GM08714 (cell line): ENCODE data around the gene VWF.
"Not testable (repeated sequence)": the region's sequence is repeated elsewhere in the genome, so short reads cannot be mapped to it uniquely, and the experiment has no call there.

Experiments
- H3K4me3 ChIP-seq: fragments of 200-500 bp; sonication (Bioruptor generic); 2 replicates; pipeline ENCODE4 v1.5.1; 2014; ENCODE audit warnings: mild to moderate bottlenecking, low read length, inconsistent platforms
- ZNF274 ChIP-seq: IDR thresholded peaks from 2 replicates; pipeline ENCODE4 v1.6.1; 2012; ENCODE audit warnings: mild to moderate bottlenecking, low read depth, low read length

The VWF gene

GRCh38 chr12:6124411-6125309 lies at the start of gene VWF:
Gene VWF, minus strand, starts transcription at chr12:6124670. Its CDS starts 1,474 bp downstream, at chr12:6123196.
- TF ChIP-seq ZNF274: no peak
- H3K4me3 ChIP-seq: no peak within 1 kb of the TSS

DNA sequence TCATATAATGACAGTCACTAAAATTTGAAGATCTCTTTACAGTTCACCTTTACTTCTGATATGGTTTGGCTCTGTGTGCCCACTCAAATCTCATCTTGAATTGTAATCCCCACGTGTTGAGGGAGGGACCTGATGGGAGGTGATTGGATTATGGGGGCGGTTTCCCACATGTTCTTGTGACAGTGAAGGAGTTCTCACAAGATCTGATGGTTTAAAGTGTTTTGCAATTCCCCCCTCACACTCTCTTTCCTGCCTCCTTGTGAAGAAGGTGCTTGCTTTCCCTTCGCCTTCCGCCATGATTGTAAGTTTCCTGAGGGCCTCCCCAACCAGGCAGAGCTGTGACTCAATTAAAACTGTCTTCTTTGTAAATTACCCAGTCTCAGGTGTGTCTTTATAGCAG lies 48.4 kb upstream of the VWF start:
- H3K4me3 ChIP-seq: no peak overlapping the region
- no peak for TF ChIP-seq ZNF274

- no peak overlapping the region for H3K4me3 ChIP-seq
- no peak for TF ChIP-seq ZNF274
Observed at GRCh38 chr12:6172086-6172485, 47.6 kb upstream of the VWF start.

DNA sequence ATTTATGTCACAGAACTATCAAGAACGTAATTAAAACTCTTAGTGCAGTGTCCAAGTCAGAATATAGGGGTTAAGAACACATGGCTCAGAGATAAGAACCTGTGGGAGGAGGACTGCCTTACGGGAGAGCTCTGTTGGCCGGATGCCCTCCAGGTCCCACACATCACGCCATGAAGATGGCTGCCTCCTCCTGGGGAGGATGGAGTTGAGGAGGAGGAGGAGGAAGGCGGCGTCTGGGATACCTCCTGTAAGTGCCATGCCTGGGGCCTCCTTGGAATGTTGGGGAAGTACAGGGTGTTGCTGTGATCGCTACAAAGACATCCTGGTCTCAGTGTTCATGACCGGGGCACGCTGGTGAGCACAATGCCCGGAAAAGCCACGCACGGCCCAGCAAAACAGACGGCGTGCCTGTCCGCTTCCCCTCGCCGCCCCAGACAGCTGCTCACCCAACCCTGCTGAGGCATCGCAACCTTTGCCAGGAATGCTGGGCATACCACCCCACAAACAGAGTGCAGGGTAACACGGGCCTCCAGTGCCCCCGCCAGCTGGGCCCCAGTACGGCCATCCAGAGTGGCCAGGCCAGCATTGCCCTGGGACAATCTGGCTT lies 47.0 kb upstream of the VWF start:
- no peak for TF ChIP-seq ZNF274
- no peak overlapping the region for H3K4me3 ChIP-seq

DNA sequence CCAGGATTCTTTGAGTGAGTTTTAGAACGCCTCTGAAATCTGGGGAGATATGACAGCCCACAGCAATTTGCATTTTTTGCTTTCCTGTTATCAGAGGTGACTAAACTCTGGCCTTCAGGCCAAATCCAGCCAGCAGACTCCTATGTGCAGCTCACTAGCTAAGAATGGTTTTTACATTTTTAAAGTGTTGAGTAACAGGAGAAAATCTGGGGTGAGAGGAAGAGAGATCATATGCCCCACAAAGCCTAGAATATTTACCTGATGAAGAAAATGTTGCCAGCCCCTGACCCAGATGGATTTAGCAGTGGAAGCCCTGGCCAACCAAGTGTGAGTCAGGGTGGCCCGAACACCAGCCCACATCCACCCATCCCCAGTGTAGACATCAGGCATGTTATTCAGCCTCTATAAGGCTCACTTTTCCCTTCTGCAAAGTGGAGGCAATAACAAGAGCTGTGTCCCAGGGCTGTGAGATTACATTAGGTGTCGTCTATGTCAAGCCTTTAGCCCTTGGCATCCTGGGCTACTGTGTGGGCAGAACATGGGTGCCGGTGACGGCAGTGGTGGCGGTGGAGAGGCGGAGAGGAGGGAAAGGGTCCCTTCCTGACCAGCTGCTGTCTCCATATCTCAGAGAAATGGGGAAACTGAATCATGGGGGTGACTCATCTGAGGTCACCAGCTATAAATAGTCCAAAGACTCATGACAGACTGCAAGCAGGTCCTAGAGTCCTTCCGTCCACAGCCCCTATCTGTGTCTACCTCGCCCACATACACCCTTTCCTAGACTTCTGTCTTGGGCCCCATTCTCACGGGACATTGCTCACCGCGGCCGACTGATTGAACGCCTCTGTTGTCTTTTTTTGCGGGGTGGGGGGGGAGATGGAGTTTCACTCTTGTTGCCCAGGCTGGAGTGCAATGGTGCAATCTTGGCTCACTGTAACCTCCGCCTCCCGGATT lies 43.1 kb upstream of the VWF start:
- no peak overlapping the region for H3K4me3 ChIP-seq
- TF ChIP-seq ZNF274: no peak

DNA sequence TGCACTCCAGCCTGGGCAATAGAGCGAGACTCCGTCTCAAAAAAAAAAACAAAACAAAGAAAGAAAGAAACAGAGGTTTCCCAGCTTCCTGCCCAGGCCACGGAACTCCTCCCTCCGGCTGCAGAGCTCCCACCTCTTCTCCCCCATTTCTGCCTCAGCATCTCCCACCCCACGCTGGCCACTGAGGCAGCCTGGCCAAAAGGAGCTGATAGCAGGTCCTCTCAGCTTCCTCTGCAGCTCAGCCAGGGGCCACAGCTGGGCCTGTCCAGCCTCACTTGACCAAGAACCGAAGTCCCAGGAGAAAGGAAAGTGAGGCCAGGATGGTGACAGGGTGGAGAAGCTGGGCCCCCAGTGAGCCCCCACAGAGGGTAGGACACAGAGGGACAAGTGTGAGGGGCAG lies 42.3 kb upstream of the VWF start:
- no peak for TF ChIP-seq ZNF274
- H3K4me3 ChIP-seq: no peak overlapping the region

- no peak for TF ChIP-seq ZNF274
- no peak overlapping the region for H3K4me3 ChIP-seq
Observed at GRCh38 chr12:6165395-6165794, 40.9 kb upstream of the VWF start.

DNA sequence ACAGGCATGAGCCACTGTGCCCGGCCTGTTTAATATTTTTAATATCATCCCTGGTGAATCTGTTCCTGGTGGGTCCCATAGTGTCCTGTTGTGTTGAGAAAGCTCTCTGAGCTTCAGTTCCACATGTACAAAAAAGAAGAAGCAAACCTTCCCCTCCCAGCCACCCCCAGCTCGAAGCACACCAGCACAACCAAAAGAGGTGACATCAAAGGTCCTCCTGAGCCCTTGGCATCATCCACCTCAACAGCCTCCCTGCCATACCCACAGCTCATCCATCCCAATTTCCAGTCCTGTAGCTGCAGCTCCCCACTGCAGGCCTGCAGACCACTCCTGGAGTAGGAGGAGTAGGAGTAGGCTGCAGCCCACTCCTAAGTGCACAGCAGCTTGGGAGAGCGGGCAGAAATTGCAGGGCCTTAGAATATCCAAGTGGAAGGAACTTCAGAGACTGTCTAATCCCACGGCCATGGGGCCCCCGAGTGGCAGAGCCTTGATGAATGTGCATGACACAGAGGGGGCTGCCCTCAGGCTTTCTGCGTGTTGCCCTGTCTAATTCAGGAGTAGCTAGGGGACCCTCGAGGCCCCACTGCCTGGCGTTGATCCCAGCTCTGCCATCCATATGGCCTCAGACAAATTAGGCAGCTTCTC lies 39.1 kb upstream of the VWF start:
- H3K4me3 ChIP-seq: no peak overlapping the region
- no peak for TF ChIP-seq ZNF274

DNA sequence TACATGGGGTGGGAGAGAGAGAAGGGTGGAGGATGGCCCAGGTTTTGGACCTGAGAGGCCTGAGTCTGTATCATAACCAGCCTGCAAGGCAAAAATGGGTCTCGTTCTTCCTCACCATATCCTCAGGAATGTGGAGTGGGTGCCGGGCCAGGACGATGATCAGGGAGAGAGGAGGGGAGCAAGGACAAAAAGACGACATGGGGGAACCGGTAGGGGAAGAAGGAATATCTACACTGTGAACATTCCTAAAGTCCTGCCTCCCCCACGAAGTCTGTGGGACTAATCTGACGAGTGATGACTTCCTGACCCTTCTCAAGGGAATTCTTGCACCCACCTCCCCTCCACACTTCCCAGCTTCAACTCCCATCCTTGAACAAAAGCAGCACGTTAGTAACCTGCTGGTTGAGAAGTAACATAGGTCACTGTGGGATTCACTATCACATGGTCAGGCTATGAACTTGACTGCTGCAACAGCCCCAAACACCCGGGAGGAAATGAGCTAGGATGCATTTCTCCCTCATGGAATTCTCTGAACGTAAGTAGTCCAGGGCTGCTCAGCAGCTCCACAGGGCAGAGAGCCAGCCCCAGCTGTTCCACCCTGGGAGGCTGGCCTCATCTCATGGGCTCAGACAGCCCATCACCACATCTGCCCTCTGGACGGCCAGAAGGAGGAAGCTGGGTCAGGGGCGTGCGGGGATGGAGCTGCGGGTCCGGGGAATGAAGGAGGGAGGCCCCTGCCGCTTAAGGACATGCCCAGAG lies 36.8 kb upstream of the VWF start:
- H3K4me3 ChIP-seq: no peak overlapping the region
- TF ChIP-seq ZNF274: no peak

DNA sequence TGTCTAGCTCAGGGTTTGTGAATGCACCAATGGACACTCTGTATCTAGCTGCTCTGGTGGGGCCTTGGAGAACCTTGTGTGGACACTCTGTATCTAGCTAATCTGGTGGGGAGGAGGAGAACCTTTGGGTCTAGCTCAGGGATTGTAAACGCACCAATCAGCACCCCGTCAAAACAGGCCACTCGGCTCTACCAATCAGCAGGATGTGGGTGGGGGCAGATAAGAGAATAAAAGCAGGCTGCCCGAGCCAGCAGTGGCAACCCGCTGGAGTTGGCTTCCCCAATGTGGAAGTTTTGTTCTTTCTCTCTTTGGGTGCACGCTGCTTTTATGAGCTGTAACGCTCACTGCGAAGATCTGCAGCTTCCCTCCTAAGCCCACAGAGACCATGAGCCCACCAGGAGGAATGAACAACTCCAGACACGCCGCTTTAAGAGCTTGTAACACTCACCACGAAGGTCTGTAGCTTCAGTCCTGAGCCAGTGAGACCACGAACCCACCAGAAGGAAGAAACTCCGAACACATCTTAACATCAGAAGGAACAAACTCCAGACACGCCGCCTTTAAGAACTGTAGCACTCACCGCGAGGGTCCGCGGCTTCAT lies 35.7 kb upstream of the VWF start:
- not testable (repeated sequence) for H3K4me3 ChIP-seq

DNA sequence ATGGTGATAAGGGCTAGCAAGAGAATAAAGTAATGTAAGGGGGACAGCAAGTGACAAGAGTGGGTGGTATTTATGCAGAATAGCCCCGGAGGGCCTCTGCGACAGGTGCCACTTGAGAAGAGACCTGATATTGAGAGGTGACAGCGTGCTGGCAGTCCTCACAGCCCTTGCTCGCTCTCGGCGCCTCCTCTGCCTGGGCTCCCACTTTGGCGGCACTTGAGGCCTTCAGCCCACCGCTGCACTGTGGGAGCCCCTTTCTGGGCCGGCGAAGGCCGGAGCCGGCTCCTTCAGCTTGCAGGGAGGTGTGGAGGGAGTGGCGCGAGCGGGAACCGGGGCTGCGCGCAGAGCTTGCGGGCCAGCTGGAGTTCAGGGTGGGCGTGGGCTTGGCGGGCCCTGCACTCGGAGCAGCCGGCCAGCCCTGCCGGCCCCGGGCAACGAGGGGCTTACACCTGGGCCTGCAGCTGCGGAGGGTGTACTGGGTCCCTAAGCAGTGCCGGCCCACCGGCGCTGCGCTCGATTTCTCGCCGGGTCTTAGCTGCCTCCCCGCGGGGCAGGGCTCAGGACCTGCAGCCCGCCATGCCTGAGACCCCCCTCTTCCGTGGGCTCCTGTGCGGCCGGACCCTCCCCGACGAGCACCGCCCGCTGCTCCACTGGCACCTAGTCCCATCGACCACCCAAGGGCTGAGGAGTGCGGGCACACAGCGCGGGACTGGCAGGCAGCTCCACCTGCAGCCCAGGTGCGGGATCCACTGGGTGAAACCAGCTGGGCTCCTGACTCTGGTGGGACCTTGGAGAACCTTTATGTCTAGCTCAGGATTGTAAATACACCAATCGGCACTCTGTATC lies 34.9 kb upstream of the VWF start:
- not testable (repeated sequence) for H3K4me3 ChIP-seq

DNA sequence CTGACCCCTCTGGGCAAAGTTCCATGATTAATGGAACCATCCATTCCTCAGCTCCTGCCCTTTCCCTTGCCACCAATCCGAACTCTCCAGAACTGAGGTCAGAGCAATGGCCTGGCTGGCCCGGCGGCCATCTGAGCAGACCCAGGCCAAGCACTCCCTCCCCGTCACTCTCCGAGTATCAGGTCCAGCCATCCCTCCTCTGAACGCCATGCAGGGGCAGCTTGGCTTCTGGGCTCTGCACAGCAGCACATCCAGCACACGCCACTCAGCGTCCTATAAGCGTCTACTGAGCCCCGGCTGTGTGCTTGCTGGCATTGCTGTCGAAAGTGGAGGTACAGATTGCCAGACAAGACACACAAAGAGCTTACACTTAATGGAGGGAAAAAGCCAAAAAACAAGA lies 34.3 kb upstream of the VWF start:
- no peak for TF ChIP-seq ZNF274

GRCh38 chr12:6158255-6158654 lies 33.8 kb upstream of the VWF start:
- no peak for TF ChIP-seq ZNF274
- no peak overlapping the region for H3K4me3 ChIP-seq

More for the DNA sequence above, 34.3 kb upstream of the VWF start:
- H3K4me3 ChIP-seq: no peak overlapping the region
